Kidney (tissue), 14 donors: Measurements from ENCODE around the gene RAG2. TPM values are rescaled to one million over a fixed set of nuclear protein-coding genes. Genes with fewer than 3 reads are reported as not detected.
A peak's percentile ranks its signal among the peaks of the same experiment; 100 is the strongest.

Experiments used
- DNase-seq, 5 donors: peaks; one replicate each; pipeline ENCODE4 v3.0.0-alpha.2; 2013 to 2020
- FAIRE-seq: peaks from 2 replicates; lab custom pipeline; 2012; peaks lifted over from hg19 to GRCh38; lab: Jason Lieb, UNC
- H3K27ac ChIP-seq, 2 donors: one replicate each; pipeline ENCODE4 v1.7.0; 2013; ENCODE audit warnings: low read depth in 2 of 2, low read length in 2 of 2, inconsistent platforms in 1 of 2
- H3K27me3 ChIP-seq: one replicate; pipeline ENCODE4 v1.7.1; 2013; ENCODE audit warnings: low read length, inconsistent platforms; ENCODE audit not compliant: control insufficient read depth, insufficient read depth
- H3K36me3 ChIP-seq, 3 donors: one replicate each; pipeline versions ENCODE4 v1.7.0 to v1.7.1; 2013; ENCODE audit warnings: low read length in 3 of 3, control low read depth in 1 of 3, inconsistent platforms in 1 of 3; ENCODE audit not compliant: insufficient read depth in 3 of 3, control insufficient read depth in 2 of 3
- H3K4me1 ChIP-seq, 3 donors: one replicate each; pipeline versions ENCODE4 v1.7.0 to v1.7.1; 2013; ENCODE audit warnings: low read length in 3 of 3, inconsistent platforms in 1 of 3, low read depth in 1 of 3; ENCODE audit not compliant: control insufficient read depth in 2 of 3, insufficient read depth in 2 of 3
- H3K4me3 ChIP-seq, 3 donors: one replicate each; pipeline versions ENCODE4 v1.7.0 to v1.8.1; 2013; ENCODE audit warnings: low read length in 3 of 3, control low read depth in 1 of 3, inconsistent platforms in 1 of 3
- H3K9ac ChIP-seq, 3 donors: one replicate each; pipeline versions ENCODE4 v1.7.0 to v1.7.1; 2013; ENCODE audit warnings: low read length in 3 of 3, control low read depth in 1 of 3, inconsistent platforms in 1 of 3
- H3K9me3 ChIP-seq, 3 donors: one replicate each; pipeline versions ENCODE4 v1.7.0 to v1.7.1; 2013; ENCODE audit warnings: low read length in 3 of 3, control low read depth in 1 of 3, inconsistent platforms in 1 of 3; ENCODE audit not compliant: control insufficient read depth in 2 of 3, insufficient read depth in 1 of 3
- intact Hi-C: fragments of 100-400 bp; cut with DNase I; formaldehyde crosslinking; loops from one replicate; pipeline ENCODE4 v1.11.1; 2022
- polyA plus RNA-seq: library from polyadenylated mRNA; stranded (reverse); fragments of 350-450 nt; fragmentation: Illumina TruSeq; extraction: RNeasy Lipid Tissue Mini Kit (QIAGEN cat#74804); gene quantifications from one replicate; pipeline ENCODE4 v1.2.3, GENCODE V29; 2014; ENCODE audit warnings: low read depth, low replicate concordance; ENCODE audit not compliant: insufficient read depth
- total RNA-seq: library from RNA; stranded (reverse); fragmentation: NEBNext Ultra II Directional; extraction: Animal tissue kit (Norgen Biotek cat#: 25700); gene quantifications from one replicate; pipeline ENCODE4 v1.2.1, GENCODE V29; 2021
- TF ChIP-seq, protein P1 (sequence below): IDR thresholded peaks from 3 replicates; pipeline ENCODE4 v1.5.1; 2012; ENCODE audit warnings: mild to moderate bottlenecking, moderate library complexity, borderline replicate concordance; ENCODE audit not compliant: insufficient read depth; ENCODE audit errors: extremely low read depth
- donor health status: control.
- donor health status: control.
- donor health status: control.
- donor health status: control.
- donor health status: control.
- donor health status: DM: yes; HTN: yes; CAD: no.
- donor health status: Normal renal cell carcinoma (clear cell type).

The RAG2 gene
- total and polyA plus RNA-seq, 2 donors from 2014 or later: not detected

DNA sequence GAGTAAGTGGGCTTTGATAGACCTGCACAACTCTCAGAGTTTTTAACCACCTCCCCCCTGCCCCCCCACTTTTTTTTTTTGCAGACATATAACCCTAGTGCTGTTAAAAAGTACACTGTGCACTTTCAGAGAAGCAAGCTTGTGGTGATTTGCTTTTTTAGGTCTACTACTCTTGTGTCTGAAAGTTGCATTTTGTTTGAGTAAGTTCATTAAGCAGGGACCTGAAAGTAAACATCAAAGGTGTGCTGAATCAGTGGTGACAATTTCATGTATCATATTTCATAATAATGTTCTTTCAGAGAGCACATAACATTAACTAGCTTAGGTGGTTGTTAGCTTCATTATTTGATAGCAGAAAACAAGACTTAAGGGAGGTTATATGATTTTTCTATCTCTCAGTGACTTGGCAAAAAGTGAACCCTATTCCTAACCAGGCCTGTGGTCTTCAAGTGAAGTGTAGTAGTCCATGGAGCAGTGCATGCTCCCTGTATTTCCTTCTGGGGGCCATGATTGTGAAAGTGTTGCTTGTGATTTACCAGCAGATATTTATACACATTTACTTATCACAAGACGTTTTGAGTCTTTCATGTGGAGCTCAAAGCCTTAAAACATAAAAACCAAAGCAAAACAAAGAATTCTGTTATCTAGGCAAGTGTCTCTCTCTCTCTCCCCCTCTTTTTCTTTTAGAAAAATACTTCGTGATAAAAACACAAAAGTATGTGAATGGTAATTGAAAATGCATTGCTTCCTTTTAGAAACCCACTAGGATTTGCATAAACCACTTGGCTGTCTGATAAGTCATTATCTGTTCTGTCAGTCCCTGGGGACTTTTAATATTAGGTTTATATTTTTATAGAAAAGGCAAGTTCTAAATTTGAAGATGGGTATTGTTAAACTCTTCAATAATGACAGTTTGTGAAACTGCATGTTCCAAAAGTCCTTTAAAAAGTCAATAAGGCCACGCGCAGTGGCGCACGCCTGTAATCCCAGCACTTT, 7.5 kb upstream of the RAG2 start:
- Histone ChIP-seq H3K27me3 (no peaks in the 10 kb centered on the region), H3K4me3 (no peak overlapping the region), H3K27ac (no peak overlapping the region), H3K9me3 (no peaks in the 10 kb centered on the region), H3K4me1 (no peaks in the 10 kb centered on the region), H3K36me3 (no peaks in the 10 kb centered on the region), H3K9ac (no peak overlapping the region)
- TF ChIP-seq, protein P1, sequence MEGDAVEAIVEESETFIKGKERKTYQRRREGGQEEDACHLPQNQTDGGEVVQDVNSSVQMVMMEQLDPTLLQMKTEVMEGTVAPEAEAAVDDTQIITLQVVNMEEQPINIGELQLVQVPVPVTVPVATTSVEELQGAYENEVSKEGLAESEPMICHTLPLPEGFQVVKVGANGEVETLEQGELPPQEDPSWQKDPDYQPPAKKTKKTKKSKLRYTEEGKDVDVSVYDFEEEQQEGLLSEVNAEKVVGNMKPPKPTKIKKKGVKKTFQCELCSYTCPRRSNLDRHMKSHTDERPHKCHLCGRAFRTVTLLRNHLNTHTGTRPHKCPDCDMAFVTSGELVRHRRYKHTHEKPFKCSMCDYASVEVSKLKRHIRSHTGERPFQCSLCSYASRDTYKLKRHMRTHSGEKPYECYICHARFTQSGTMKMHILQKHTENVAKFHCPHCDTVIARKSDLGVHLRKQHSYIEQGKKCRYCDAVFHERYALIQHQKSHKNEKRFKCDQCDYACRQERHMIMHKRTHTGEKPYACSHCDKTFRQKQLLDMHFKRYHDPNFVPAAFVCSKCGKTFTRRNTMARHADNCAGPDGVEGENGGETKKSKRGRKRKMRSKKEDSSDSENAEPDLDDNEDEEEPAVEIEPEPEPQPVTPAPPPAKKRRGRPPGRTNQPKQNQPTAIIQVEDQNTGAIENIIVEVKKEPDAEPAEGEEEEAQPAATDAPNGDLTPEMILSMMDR: no peak
- intact Hi-C loops: no loop called here
- no peak for FAIRE-seq
- DNase-seq: no peak

DNA sequence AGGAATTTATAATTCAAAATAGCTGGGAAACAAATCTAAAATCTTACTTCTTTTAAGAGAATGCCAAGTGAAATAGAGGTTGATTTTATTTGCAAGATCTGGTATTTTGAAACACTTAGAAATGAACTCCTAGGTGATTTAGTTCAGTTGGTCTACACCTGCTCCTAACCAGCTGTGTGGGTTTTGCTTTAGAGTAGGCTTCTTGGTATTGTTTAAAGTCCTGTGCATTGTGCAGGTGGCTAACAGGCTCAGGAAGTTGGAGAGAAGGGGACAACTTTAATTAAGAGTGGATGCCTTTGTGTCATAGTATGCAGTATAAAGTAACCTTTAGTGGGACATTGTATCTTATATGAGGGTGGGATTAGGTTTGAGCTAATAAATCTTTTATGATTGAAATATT, 4.1 kb upstream of the RAG2 start:
- H3K9ac ChIP-seq: no peak overlapping the region
- H3K4me3 ChIP-seq: no peak overlapping the region
- H3K4me1 ChIP-seq: no peaks in the 10 kb centered on the region
- DNase-seq (no peak), FAIRE-seq (no peak)
- no peaks in the 10 kb centered on the region for H3K36me3 ChIP-seq
- H3K27me3 ChIP-seq: no peaks in the 10 kb centered on the region
- intact Hi-C loops: no loop called here
- no peak overlapping the region for H3K27ac ChIP-seq
- TF ChIP-seq, protein P1: no peak
- H3K9me3 ChIP-seq: no peaks in the 10 kb centered on the region

DNA sequence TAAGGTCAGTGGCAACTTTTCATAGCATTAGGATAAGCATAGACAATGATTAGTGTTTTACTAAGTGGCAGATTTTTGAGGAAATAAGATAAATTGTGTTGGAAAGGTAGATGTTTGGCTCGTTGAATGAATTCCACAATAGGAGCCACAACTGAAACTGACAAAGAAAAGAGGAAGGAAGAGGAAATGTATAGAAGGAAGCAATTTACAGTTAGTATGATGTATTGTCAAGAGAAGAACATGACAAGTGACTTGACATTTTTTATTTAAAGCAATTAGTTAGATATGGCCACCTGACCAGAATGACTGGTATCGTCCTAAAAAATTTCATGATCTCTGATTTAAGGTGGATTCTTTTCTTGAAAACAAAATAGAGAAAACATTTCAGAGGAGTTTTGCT, 3.1 kb upstream of the RAG2 start:
- Histone ChIP-seq H3K36me3 (no peaks in the 10 kb centered on the region), H3K27me3 (no peaks in the 10 kb centered on the region), H3K9me3 (no peaks in the 10 kb centered on the region), H3K4me3 (no peak overlapping the region), H3K9ac (no peak overlapping the region), H3K27ac (no peak overlapping the region), H3K4me1 (no peaks in the 10 kb centered on the region)
- peak; percentile 3 for FAIRE-seq
- TF ChIP-seq, protein P1: no peak
- intact Hi-C loops: no loop called here
- no peak for DNase-seq
